ENCODE measurements around the gene C2CD4C.
"Not testable (repeated sequence)": the region's sequence is repeated elsewhere in the genome, so short reads cannot be mapped to it uniquely, and the experiment has no call there.

The C2CD4C gene

DNA sequence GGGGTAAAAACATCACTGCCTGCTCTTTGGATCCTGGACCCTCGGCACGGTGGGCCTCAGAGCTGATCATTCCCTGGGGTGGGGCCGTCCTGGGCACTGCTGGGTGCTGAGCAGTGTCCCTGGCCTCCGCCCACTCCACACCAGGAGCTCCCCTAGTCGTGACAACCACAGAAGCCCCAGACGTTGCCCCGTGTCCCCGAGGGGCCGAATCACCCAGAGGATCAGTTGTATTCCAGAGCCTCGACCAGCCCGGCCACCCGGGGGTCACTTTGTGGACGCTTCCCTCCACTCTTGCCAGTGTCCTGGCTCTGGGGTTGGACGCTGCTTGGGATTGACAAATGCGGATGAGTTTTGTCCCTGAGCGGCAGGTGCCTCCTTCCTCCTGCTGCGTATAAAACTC, 10.2 kb downstream of the C2CD4C start:
- DNase-seq (ENCODE audit: low read depth), result no peak

DNA sequence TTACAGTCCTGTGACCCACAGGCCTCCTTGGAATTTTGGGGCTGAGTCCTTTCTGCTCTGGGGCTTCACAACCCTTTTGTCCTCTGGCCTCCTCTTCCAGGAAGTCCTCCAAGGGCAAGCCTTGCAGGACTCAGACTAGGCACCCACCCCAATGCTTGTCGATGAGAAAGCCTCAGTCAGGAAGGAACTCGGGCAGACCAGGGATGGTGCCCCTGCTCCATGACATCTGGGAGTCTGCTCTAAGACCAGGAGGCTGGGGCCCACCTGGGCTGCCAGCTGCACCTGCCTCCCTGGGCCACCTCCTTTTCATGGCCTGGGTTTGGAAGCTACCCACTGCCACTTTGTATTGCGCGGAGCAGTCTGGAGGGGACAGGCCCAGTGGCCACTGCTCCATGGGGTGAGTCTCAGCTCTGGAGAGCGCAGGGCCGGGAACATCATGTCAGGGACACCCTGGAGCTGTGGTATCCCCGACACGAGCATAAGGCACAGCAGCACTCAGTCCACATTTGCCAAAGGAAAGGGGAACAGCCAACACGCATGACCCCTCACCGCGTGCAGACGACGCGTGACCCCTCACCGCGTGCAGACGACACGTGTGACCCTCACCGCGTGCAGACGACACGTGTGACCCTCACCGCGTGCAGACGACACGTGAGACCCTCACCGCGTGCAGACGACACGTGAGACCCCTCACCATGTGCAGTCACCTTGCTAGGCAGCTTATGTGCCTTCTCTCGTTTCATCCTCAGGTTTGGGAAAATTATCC, 10.8 kb downstream of the C2CD4C start:
- DNase-seq (ENCODE audit: low read depth), result no peak

DNA sequence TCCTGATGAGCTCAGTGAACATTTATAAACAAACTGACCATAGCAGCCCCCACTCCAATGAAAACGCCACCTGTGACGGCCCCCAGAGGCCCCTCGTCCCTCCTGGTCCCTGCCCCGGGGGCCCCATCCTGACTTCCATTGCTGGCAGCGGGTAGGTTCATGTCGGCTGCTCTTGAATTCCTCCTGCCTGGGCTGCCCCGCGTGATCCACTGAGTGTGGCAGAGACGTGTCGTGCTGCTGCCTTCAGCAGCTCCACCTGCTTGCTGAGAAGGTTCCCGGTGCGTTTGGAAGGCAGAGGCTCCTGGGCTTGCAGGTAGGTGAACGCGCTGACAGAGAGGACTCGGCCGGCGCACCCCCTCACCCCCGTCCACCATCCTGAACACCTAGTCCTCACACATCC, 11.6 kb downstream of the C2CD4C start:
- DNase-seq (ENCODE audit: low read depth), result no peak

DNA sequence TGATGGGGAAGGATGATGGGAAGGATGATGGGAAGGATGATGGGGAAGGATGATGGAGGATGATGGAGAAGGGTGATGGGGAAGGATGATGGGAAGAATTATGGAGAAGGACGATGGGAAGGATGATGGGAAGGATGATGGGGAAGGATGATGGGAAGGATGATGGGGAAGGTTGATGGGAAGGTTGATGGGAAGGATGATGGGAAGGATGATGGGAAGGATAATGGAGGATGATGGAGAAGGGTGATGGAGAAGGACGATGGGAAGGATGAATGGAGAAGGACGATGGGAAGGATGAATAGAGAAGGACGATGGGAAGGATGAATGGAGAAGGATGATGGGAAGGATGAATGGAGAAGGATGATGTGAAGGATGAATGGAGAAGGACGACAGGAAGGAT, 13.5 kb downstream of the C2CD4C start:
- no peak for DNase-seq (ENCODE audit: low read depth)

DNA sequence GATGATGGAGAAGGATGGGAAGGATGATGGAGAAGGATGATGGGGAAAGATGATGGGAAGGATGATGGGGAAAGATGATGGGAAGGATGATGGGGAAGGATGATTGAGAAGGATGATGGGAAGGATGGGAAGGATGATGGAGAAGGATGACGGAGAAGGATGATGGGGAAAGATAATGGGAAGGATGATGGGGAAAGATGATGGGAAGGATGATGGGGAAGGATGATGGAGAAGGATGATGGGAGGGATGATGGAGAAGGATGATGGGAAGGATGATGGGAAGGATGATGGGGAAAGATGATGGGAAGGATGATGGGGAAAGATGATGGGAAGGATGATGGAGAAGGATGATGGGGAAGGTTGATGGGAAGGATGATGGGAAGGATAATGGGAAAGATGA, 14.1 kb downstream of the C2CD4C start:
- not testable (repeated sequence) for DNase-seq (ENCODE audit: low read depth)

DNA sequence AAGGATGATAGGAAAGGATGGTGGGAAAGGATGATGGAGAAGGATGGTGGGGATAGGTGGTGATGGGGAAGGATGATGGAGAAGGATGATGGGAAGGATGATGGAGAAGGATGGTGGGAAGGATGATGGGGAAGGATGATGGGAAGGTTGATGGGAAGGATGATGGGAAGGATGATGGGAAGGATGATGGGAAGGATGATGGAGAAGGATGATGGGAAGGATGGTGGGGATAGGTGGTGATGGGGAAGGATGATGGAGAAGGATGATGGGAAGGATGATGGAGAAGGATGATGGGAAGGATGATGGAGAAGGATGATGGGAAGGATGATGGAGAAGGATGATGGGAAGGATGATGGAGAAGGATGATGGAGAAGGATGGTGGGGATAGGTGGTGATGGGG, 15.4 kb downstream of the C2CD4C start:
- DNase-seq (ENCODE audit: low read depth), result not testable (repeated sequence)

DNA sequence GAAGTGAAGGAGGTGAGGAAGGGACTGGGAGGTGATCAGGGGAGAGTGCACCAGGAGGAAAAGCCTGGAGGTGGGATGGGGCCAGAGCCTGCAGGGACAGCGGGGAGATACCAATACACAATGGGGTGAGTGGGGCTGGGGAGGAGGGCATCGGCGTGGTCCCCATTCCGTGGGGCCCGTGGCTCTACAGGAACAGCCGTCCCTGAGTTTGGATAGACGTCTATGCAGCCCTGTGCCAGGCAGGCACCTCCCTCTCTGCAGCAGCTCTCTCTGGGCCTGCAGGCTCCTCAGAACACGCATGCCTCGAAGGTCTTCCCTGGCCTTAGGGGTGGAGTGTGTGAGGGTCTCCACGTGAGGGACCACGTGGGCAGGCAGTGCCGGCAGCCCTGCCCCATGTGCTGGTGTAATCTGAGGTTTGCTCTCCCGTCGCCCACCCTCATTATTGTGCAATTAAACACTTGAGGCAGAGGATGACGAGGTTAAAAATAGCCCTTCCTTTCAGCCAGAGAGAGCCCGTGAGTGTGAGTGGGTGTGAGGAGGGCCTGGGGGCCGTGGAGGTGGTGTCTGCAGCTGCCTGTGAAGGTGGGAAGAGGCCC, 16.5 kb downstream of the C2CD4C start:
- DNase-seq (ENCODE audit: low read depth), result no peak

DNA sequence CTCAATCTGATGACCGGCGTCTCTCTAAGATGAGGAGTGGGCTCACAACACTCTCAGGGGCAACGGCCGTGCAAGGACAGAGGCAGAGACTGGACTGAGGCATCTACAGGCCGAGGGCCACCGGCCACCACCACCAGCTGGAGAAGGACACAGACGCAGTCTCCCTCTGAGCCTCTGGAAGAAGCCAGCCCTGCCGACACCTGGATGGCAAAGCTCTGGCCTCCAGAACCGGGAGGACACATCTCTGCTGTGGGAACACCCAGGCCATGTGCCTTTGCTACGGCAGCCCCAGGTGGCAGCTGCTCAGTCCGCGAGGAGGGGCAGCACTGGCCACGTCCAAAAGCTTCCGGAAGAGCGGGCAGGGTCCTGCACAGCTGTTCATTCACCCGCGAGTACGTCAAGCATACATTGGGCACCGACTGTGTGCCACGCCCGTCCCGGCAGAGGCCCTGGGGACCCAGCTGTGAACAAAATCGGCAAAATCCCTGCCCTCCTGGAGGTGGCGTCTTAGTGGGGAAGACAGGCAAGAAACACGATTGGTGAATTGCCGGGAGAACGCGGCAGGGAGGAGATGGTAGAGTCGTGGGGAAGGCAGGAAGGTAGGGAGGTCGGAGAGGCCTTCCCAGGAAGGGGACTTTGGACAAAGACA, 17.1 kb downstream of the C2CD4C start:
- DNase-seq (ENCODE audit: low read depth), result no peak

DNA sequence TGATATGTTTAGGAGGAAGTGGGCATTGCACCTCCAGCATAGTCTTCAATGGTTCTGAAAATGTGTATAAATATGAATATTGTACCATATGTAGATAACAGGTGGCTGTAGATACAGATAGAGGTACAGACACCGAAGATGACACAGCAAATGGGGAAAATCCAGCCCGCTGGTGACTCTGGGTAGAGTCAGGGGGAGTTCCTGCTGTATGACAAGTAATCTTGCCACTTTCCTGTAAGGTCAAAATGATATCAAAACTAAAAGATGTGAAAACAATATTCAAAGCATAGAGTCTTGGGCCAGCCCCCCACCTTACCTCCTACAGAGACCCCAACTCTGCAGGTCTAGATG, 17.8 kb downstream of the C2CD4C start:
- DNase-seq (ENCODE audit: low read depth), result no peak

DNA sequence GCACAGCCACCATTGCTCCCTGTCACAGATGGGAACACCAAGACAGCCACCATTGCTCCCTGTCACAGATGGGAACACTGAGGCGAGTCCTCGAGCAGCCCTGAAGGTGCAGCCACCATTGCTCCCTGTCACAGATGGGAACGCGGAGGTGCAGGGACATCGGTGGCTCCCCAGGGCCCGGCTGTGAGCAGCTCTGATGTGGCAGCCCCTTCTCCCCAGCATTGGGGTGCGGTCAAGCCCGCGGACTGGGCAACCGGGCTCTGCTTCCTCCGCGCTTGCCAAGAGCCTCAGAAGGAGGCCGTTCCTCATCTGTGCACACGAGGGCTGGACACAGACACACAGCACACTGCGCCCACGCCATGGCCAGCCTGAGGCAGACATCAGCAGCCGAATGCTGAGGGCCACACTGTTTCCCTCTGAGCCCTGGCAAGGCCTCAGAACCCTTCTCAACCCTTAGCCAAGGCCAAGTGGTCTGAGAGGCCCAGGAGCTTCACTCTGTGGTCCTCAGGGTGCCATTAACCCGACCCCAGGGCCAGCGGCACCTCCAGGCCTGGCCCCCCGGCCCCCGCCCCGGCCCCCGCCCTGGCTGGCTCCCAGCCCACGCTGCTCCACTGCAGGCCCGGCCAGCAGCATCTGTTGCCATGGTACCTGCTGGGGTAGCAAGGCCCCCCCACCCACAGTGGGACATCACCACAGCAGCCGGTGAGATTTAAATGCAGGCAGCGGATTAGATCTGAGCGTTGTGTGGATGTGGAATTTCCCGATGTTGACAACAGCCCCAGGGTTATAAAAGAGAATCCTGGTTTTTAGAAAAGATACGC, 18.4 kb downstream of the C2CD4C start:
- DNase-seq (ENCODE audit: low read depth), result no peak

DNA sequence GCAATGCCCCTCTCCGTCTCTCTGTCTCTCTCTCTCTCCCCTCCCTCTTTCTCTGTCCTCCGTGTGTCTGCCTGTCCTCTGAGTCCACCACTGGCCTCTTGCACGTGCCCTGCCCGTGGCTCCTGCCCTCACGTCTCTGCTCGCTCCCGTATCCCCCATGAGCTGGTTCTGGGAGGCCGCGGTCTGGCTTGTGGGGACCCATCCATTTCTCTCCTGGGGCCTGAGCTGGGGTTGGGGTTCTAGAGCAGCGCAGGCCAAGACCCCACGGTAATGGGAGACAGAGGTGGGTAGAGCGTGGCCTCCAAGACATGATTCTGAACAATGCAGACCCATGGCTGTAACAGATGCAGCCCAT, 19.0 kb downstream of the C2CD4C start:
- no peak for DNase-seq (ENCODE audit: low read depth)

DNA sequence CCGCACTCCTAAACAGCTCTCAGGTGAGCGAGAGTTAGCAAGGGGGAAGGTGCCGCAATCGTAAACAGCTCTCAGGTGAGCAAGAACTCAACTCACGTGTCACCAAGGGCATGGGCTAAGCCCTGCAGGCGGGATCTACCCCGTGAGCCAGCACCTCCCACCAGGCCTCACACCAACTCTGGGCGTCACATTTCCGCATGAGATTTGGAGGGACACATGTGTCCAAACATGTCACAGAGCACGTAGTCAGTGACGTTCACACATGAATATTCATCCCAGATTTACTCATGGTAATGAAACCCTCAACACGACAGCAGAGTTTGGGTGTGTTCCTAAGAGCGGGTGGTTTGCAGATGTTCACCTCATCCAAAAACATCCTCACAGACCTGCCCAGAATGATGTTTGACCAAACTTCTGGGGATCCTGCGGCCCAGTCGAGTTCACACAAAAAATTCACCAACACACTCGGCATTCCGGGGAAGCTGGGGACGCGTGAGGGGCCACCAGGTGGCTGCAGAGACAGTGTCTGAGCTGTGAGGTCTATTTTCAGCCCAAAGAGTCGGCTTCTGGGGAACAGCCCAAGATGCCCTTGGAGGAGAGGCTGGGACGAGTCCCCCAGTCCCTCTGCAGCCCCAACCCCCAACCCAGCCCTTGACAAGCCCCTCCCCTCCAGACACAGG, 19.6 kb downstream of the C2CD4C start:
- no peak for DNase-seq (ENCODE audit: low read depth)

DNA sequence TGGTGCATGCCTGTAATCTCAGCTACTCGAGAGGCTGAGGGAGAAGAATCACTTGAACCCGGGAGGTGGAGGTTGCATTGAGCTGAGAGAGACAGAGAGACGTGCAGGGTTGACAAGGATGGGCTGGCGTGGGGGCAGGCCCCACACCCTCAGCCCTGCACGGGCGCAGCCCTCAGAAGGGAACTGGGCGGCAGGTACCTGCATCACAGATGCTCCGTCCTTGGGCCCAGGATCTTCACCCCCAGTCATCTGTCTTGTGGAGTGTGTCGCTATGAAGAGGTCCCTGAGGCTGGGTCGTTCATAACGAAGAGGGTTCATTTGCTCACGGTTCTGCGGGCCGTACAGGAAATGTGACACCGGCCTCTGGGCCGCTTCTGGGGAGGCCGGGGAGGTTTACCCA, 20.3 kb downstream of the C2CD4C start:
- no peak for DNase-seq (ENCODE audit: low read depth)

DNA sequence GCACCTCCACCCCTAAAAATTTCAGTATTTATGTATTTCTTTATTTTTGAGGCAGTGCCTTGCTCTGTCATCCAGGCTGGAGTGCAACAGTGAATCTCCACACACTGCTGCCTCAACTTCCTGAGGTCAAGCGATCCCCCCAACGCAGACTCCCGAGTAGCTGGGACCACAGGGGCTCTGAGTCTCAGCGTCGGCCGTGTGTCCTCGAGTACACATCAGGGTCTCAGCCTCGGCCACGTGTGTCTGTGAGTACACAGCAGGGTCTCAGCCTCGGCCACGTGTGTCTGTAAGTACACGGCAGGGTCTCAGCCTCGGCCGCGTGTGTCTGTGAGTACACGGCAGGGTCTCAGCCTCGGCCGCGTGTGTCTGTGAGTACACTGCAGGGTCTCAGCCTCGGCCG, 21.2 kb downstream of the C2CD4C start:
- no peak for DNase-seq (ENCODE audit: low read depth)

DNA sequence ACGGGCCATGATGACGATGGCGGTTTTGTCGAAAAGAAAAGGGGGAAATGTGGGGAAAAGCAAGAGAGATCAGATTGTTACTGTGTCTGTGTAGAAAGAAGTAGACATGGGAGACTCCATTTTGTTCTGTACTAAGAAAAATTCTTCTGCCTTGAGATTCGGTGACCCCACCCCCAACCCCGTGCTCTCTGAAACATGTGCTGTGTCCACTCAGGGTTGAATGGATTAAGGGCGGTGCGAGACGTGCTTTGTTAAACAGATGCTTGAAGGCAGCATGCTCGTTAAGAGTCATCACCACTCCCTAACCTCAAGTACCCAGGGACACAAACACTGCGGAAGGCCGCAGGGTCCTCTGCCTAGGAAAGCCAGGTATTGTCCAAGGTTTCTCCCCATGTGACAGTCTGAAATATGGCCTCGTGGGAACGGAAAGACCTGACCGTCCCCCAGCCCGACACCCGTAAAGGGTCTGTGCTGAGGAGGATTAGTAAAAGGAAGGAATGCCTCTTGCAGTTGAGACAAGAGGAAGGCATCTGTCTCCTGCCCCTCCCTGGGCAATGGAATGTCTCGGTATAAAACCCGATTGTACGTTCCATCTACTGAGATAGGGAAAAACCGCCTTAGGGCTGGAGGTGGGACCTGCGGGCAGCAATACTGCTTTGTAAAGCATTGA, 22.2 kb downstream of the C2CD4C start:
- not testable (repeated sequence) for DNase-seq (ENCODE audit: low read depth)

DNA sequence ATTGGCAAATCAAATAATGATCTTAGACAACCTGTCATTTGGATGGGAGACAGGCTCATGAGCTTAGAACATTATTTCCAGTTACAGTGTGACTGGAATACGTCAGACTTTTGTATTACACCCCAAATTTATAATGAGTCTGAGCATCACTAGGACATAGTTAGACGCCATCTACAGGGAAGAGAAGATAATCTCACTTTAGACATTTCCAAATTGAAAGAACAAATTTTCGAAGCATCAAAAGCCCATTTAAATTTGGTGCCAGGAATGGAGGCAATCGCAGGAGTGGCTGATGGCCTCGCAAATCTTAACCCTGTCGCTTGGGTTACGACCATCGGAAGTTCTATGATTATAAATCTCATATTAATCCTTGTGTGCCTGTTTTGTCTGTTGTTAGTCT, 22.8 kb downstream of the C2CD4C start:
- DNase-seq (ENCODE audit: low read depth), result not testable (repeated sequence)

DNA sequence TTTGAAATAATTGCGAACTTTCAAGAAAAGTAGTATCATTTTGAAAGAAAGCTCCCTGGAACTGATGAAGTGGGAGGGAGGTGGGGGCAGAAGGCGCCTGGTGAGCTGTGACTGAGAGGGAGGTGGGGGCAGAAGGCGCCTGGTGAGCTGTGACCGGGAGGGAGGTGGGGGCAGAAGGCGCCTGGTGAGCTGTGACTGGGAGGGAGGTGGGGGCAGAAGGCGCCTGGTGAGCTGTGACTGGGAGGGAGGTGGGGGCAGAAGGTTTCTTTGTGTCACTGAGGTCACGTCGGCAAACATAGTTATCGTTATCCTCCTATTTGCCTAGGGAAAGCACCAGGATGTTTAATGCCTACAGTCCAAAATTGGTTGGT, 24.2 kb downstream of the C2CD4C start:
- DNase-seq (ENCODE audit: low read depth), result no peak

DNA sequence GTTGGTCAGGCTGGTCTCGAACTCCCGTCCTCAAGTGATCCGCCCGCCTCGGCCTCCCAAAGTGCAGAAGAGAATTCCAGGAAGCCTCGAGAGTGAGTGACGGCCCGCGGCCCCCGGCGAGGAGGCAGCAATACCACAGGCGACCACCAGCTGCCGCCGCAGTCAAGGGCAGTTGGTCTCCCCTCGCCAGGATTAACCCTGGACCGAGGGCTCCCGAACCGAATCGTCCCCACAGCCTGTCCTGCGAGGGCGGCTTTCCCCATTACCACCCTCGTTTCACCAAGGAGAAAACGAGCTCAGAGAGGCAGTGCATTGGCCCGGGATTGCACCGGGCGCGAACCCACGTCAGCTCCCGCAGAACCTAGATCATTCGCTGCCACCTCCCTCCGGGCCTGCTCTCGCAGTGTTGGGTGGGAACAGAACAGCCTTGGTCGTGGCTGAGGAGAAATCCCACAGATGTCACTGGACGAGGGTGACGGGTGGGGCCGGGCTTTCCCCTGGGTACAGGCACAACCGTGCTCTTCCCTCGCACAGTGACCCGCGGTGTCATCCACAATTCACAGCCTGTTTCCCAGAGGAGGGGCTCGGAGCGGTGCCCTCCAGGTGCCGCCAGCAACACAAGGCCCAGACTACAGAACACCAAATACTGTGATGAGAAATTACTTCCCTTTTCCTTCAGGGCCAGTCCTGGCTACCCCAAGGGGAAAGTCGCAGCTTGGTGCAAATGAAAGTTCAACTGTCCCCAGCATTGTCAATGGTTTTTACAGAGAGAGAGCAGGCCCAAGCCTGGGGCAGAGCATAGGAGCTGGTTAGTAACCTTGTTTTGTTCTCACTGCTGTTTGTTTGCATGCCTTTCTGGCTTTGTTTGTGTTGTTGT, 24.8 kb downstream of the C2CD4C start:
- DNase-seq (ENCODE audit: low read depth), result no peak

DNA sequence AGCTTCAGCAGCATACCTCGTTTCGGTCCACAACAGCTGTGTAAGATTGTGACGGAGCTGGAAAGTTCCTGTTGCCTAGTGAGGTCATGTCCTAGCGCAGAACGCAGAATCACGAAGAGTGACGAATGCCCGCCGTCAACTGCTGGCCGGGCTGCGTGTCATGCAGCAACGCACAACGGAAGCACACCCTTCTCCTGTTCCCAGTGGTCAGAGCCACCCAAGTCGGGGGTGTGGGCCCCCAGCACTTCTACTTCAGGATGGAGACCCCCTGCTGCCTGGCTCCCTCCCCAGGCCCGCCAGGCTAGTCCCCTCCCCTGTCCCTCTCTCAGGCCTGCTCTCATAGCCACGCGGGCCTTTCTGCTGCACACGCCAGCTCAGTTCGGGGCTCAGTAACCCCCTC, 25.9 kb downstream of the C2CD4C start:
- no peak for DNase-seq (ENCODE audit: low read depth)

DNA sequence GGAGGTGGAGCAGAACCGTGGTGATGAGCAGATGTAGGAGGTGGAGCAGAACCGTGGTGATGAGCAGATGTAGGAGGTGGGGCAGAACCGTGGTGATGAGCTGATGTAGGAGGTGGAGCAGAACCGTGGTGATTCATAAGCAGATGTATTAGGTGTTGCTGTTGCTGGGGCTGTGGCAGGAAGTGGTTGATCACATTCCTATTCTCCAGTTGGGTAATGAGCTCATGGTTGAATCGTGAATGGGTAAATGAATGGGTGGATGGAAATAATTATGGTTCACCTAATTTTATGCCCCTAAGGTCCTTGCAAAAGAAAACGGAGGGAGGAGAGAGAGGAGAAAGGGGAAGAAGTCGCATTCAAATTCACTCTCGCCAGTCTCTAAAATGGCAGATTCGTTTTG, 26.4 kb downstream of the C2CD4C start:
- peak; percentile 59 for DNase-seq (ENCODE audit: low read depth)

DNA sequence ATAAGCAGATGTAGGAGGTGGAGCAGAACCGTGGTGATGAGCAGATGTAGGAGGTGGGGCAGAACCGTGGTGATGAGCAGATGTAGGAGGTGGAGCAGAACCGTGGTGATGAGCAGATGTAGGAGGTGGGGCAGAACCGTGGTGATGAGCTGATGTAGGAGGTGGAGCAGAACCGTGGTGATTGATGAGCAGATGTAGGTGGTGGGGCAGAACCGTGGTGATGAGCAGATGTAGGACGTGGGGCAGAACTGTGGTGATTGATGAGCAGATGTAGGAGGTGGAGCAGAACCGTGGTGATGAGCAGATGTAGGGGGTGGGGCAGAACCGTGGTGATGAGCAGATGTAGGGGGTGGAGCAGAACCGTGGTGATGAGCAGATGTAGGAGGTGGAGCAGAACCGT, 27.0 kb downstream of the C2CD4C start:
- not testable (repeated sequence) for DNase-seq (ENCODE audit: low read depth)
